Endothelial cell of umbilical vein (primary cell): ENCODE results near the gene PARK7. TPM values are rescaled to one million over a fixed set of nuclear protein-coding genes. Genes with fewer than 3 reads are reported as not detected.

Experiments used
- BruUV-seq: library from RNA; stranded (reverse); fragments of 400-500 nt; replicated peaks from 2 replicates; lab custom pipeline; 2021; lab: Mats Ljungman, UMichigan
- CTCF ChIA-PET: fragments of 300-600, 350-600 bp; sonication (Branson Sonifier 250); formaldehyde crosslinking; loops from one replicate; lab custom pipeline; 2021; ENCODE audit warnings: antibody characterized with exemption, inconsistent platforms; lab: Charles Lee
- POLR2A ChIA-PET: fragments of 300-600, 350-600 bp; sonication (Branson Sonifier 250); formaldehyde crosslinking; loops from one replicate; lab custom pipeline; 2021; ENCODE audit warnings: antibody characterized with exemption, inconsistent platforms; lab: Charles Lee
- DNase-seq: peaks from one replicate; pipeline ENCODE4 v3.0.0-alpha.2; 2011; ENCODE audit warnings: low read depth, low spot score
- FAIRE-seq: peaks from 2 replicates; lab custom pipeline; 2011; peaks lifted over from hg19 to GRCh38; lab: Jason Lieb, UNC
- H2AFZ ChIP-seq: 2 replicates; pipeline ENCODE4 v1.6.0; 2012; ENCODE audit warnings: low read depth, low read length, control low read depth, inconsistent platforms
- H3K27ac ChIP-seq: 2 replicates; pipeline ENCODE4 v1.5.1; 2011; ENCODE audit warnings: low read depth, mild to moderate bottlenecking, control low read depth, low read length, moderate library complexity; ENCODE audit not compliant: insufficient read depth
- H3K27me3 ChIP-seq, 2 experiments: 2 replicates each; pipeline versions ENCODE4 v1.6.0 to v1.6.1; 2011; ENCODE audit warnings: low read length in 2 of 2, mixed read lengths in 1 of 2; ENCODE audit not compliant: control insufficient read depth in 2 of 2, insufficient read depth in 2 of 2
- H3K36me3 ChIP-seq, 2 experiments: 2 replicates in 1 of 2; 3 replicates in 1 of 2; pipeline ENCODE4 v1.5.1; 2011; ENCODE audit warnings: low read length in 2 of 2, mild to moderate bottlenecking in 1 of 2, moderate library complexity in 1 of 2; ENCODE audit not compliant: control insufficient read depth in 2 of 2, insufficient read depth in 2 of 2; ENCODE audit errors: extremely low read depth in 1 of 2
- H3K4me1 ChIP-seq: 3 replicates; pipeline ENCODE4 v1.5.1; 2011; ENCODE audit warnings: mild to moderate bottlenecking, low read length; ENCODE audit not compliant: control insufficient read depth, insufficient read depth; ENCODE audit errors: extremely low read depth
- H3K4me2 ChIP-seq: 2 replicates; pipeline ENCODE4 v1.6.1; 2011; ENCODE audit warnings: low read length, control low read depth, mixed read lengths; ENCODE audit not compliant: insufficient read depth
- H3K4me3 ChIP-seq, 3 experiments: fragments of 200-600 bp in 1 of 3; sonication (generic), shearing (Covaris generic) in 1 of 3; replicated peaks in 1 of 3; 2 replicates each; pipeline ENCODE4 v1.5.1; 2011 to 2016; ENCODE audit warnings: control low read depth in 3 of 3, low read length in 3 of 3, mild to moderate bottlenecking in 2 of 3, inconsistent platforms in 1 of 3, low read depth in 1 of 3, moderate library complexity in 1 of 3; ENCODE audit not compliant: insufficient read depth in 1 of 3
- H3K79me2 ChIP-seq: 2 replicates; pipeline ENCODE4 v1.6.0; 2012; ENCODE audit warnings: low read length, inconsistent platforms; ENCODE audit not compliant: control insufficient read depth, insufficient read depth
- H3K9ac ChIP-seq: replicated peaks from 2 replicates; pipeline ENCODE3; 2011; ENCODE audit warnings: low read length, control low read depth; ENCODE audit not compliant: insufficient read depth; ENCODE audit errors: extremely low read depth
- H3K9me1 ChIP-seq: replicated peaks from 3 replicates; pipeline ENCODE4 v1.6.0; 2011; ENCODE audit warnings: mild to moderate bottlenecking, low read length; ENCODE audit not compliant: control insufficient read depth, insufficient read depth; ENCODE audit errors: extremely low read depth
- H3K9me3 ChIP-seq: replicated peaks from 2 replicates; pipeline ENCODE4 v1.5.1; 2012; ENCODE audit warnings: low read length, inconsistent platforms; ENCODE audit not compliant: control insufficient read depth, insufficient read depth
- H4K20me1 ChIP-seq: replicated peaks from 2 replicates; pipeline ENCODE3; 2011; ENCODE audit warnings: mild to moderate bottlenecking, low read length; ENCODE audit not compliant: control insufficient read depth, insufficient read depth; ENCODE audit errors: extremely low read depth
- CTCF ChIP-seq, 2 donors: IDR thresholded peaks; 1 replicate in 1 of 2; 2 replicates in 1 of 2; pipeline ENCODE4 v1.5.1; 2011; ENCODE audit warnings: low read length in 2 of 2, mild to moderate bottlenecking in 2 of 2, moderate library complexity in 2 of 2, control low read depth in 1 of 2, inconsistent platforms in 1 of 2, low read depth in 1 of 2; ENCODE audit not compliant: insufficient read depth in 1 of 2; ENCODE audit errors: extremely low read depth in 1 of 2
- EZH2 ChIP-seq: IDR thresholded peaks from 2 replicates; pipeline ENCODE4 v1.6.1; 2012; ENCODE audit warnings: borderline replicate concordance, low read depth, mild to moderate bottlenecking, moderate library complexity, low read length, inconsistent platforms; ENCODE audit not compliant: severe bottlenecking
- FOS ChIP-seq: IDR thresholded peaks from 2 replicates; pipeline ENCODE4 v1.6.1; 2011; ENCODE audit warnings: mild to moderate bottlenecking, low read length, moderate library complexity, borderline replicate concordance; ENCODE audit not compliant: insufficient read depth
- GATA2 ChIP-seq: IDR thresholded peaks from 2 replicates; pipeline ENCODE4 v1.7.0; 2011; ENCODE audit warnings: low read depth, mild to moderate bottlenecking, moderate library complexity, mixed read lengths, low read length; ENCODE audit not compliant: insufficient read length, insufficient read depth
- JUN ChIP-seq: IDR thresholded peaks from 2 replicates; pipeline ENCODE4 v1.6.1; 2011; ENCODE audit warnings: borderline replicate concordance, low read depth; ENCODE audit not compliant: insufficient read length, insufficient read depth
- MAX ChIP-seq: IDR thresholded peaks from 2 replicates; pipeline ENCODE4 v1.6.1; 2011; ENCODE audit not compliant: insufficient read depth, insufficient read length
- MYC ChIP-seq: IDR thresholded peaks from one replicate; pipeline ENCODE4 v1.6.1; 2011; ENCODE audit warnings: mild to moderate bottlenecking, low read depth, low read length
- POLR2A ChIP-seq: IDR thresholded peaks from 2 replicates; pipeline ENCODE4 v1.6.1; 2012; ENCODE audit warnings: low read depth, mild to moderate bottlenecking, control low read depth, low read length
- POLR2AphosphoS5 ChIP-seq: IDR thresholded peaks from 2 replicates; pipeline ENCODE4 v1.6.1; 2012; ENCODE audit warnings: low read depth, mild to moderate bottlenecking, control low read depth, low read length, moderate library complexity; ENCODE audit not compliant: insufficient read depth
- dilution Hi-C: fragments of 300-500 bp; cut with MboI; formaldehyde crosslinking; loops from one replicate; pipeline ENCODE4 v1.15.0; 2019; ENCODE audit warnings: low sequenced_read_pairs; ENCODE audit not compliant: extremely low pct_ligation_motif_present
- intact Hi-C: fragments of 100-400 bp; cut with micrococcal nuclease; formaldehyde crosslinking; loops from one replicate; pipeline ENCODE4 v1.10.0; 2022
- polyA plus RNA-seq, 4 experiments: library from polyadenylated mRNA; depleted of rRNA in 3 of 4; stranded (reverse) in 3 of 4; unstranded in 1 of 4; fragments of >200 nt; gene quantifications; 2 replicates each; pipeline versions ENCODE4 v1.2.1 to v1.2.3, GENCODE V29; 2011 to 2012; ENCODE audit warnings: missing spikeins in 1 of 4
- total RNA-seq: library from RNA; stranded (reverse); gene quantifications from 2 replicates; pipeline ENCODE4 v1.2.3, GENCODE V29; 2021

PARK7 gene
- total and polyA plus RNA-seq, 2 donors (not counting 3 experiments of a cell fraction or from before 2014, with no cell fraction given): 203 to 294 TPM

GRCh38 chr1:8026976-8027747 lies 65.7 kb downstream of the PARK7 start:
- no peaks in the 10 kb centered on the region for H4K20me1 ChIP-seq
- H2AFZ ChIP-seq: no peak overlapping the region
- no peaks in the 10 kb centered on the region for H3K27me3 ChIP-seq
- CTCF ChIA-PET: interaction anchor here (1.4 to 9.7 kb wide), 3 partner anchors 12 to 288 kb away, joined by 3 to 138 read pairs (median 15); no protein-coding TSS in a partner anchor
- peaks cover 49% of the 10 kb centered on the region for H3K4me1 ChIP-seq
- POLR2A ChIA-PET: no interaction called here
- H3K4me3 ChIP-seq: peak overlapping the region in 1 of 3 experiments; percentile 81
- no TSS peak for BruUV-seq
- peak overlapping the region; percentile 53 for H3K9ac ChIP-seq
- H3K9me1 ChIP-seq: no peaks in the 10 kb centered on the region
- no peaks in the 10 kb centered on the region for H3K36me3 ChIP-seq
- H3K79me2 ChIP-seq: peaks cover 39% of the 10 kb centered on the region
- no peak for FAIRE-seq
- no peaks in the 10 kb centered on the region for H3K9me3 ChIP-seq
- dilution Hi-C loops: no loop called here
- DNase-seq: no peak
- H3K27ac ChIP-seq: peak overlapping the region; percentile 47
- peak overlapping the region; percentile 66 for H3K4me2 ChIP-seq
- no peak for TF ChIP-seq EZH2
- TF ChIP-seq CTCF (IDR thresholded peaks at IDR 0.05; ENCODE audit: extremely low read depth in 1 of 2, insufficient read depth in 1 of 2, low read depth in 1 of 2, low read length in 2 of 2): no peak
- TF ChIP-seq POLR2AphosphoS5: no peak
- no peak for TF ChIP-seq MYC
- TF ChIP-seq GATA2: no peak
- TF ChIP-seq FOS: no peak
- no peak for TF ChIP-seq POLR2A
- TF ChIP-seq JUN: no peak
- no peak for TF ChIP-seq MAX
- intact Hi-C loops: loop anchor here (1.0 to 5.0 kb wide), 6 partner anchors 11 to 291 kb away; partner anchors contain the start of gene SLC45A1
